Keratinocyte (primary cell): ENCODE measurements around the gene FSTL5.

Experiments
- CTCF ChIP-seq, 3 experiments: IDR thresholded peaks in 1 of 3; conservative IDR thresholded peaks in 1 of 3; optimal IDR thresholded peaks in 1 of 3; 2 replicates in 2 of 3; 3 replicates in 1 of 3; pipeline versions ENCODE3 to v1.5.1; 2011; ENCODE audit warnings: low read length in 3 of 3, mild to moderate bottlenecking in 3 of 3, moderate library complexity in 2 of 3, control low read depth in 1 of 3, inconsistent platforms in 1 of 3; ENCODE audit not compliant: insufficient read depth in 2 of 3; ENCODE audit errors: extremely low read depth in 1 of 3
- EZH2 ChIP-seq: IDR thresholded peaks from one replicate; pipeline ENCODE4 v1.6.1; 2012; ENCODE audit warnings: inconsistent platforms, mild to moderate bottlenecking, low read length, moderate library complexity

GRCh38 chr4:161585011-161585410 is 578.8 kb downstream of the FSTL5 start:
- TF ChIP-seq CTCF (optimal IDR thresholded peaks at IDR 0.05 in 1 of 3, IDR thresholded peaks at IDR 0.05 in 1 of 3, conservative IDR thresholded peaks at IDR 0.05 in 1 of 3; ENCODE audit: extremely low read depth in 1 of 3, insufficient read depth in 2 of 3, low read length in 3 of 3) (no peak), EZH2 (no peak)
